H1 (cell line): ENCODE measurements around the gene FGF12. TPM values are rescaled to one million over a fixed set of nuclear protein-coding genes. Genes with fewer than 3 reads are reported as not detected.
A peak's percentile ranks its signal among the peaks of the same experiment; 100 is the strongest.

ENCODE experiments used
- CTCF ChIA-PET: fragments of 300-600 bp; sonication (Branson Sonifier 250); formaldehyde crosslinking; loops from one replicate; lab custom pipeline; 2021; ENCODE audit not compliant: partially characterized antibody; lab: Charles Lee
- POLR2A ChIA-PET: fragments of 300-600 bp; sonication (Branson Sonifier 250); formaldehyde crosslinking; loops from one replicate; lab custom pipeline; 2021; ENCODE audit warnings: inconsistent platforms; ENCODE audit not compliant: partially characterized antibody; lab: Charles Lee
- DNase-seq, 2 experiments: peaks; one replicate each; pipeline versions ENCODE4 v3.0.0 to v3.0.0-alpha.2; 2010 to 2022; ENCODE audit warnings: low spot score in 2 of 2, low read depth in 1 of 2, mixed read lengths in 1 of 2
- FAIRE-seq: peaks from 2 replicates; lab custom pipeline; 2011; peaks lifted over from hg19 to GRCh38; lab: Jason Lieb, UNC
- H2AFZ ChIP-seq: 2 replicates; pipeline ENCODE4 v1.8.1; 2012; ENCODE audit warnings: low read length, inconsistent platforms
- H2AK5ac ChIP-seq: 2 replicates; pipeline ENCODE4 v1.6.1; 2013; ENCODE audit warnings: low read depth, low read length
- H2BK120ac ChIP-seq: replicated peaks from 2 replicates; pipeline ENCODE3; 2013; ENCODE audit warnings: low read depth, low read length, inconsistent platforms
- H2BK12ac ChIP-seq: 2 replicates; pipeline ENCODE4 v1.6.1; 2013; ENCODE audit warnings: low read depth, low read length
- H2BK15ac ChIP-seq: 2 replicates; pipeline ENCODE4 v1.6.1; 2013; ENCODE audit warnings: low read length
- H2BK20ac ChIP-seq: 2 replicates; pipeline ENCODE4 v1.6.1; 2013; ENCODE audit warnings: low read length
- H2BK5ac ChIP-seq: 2 replicates; pipeline ENCODE4 v1.6.1; 2013; ENCODE audit warnings: low read depth, low read length
- H3K14ac ChIP-seq: 2 replicates; pipeline ENCODE4 v1.6.1; 2013; ENCODE audit warnings: inconsistent platforms; ENCODE audit not compliant: insufficient read length
- H3K18ac ChIP-seq: 2 replicates; pipeline ENCODE4 v1.6.1; 2013; ENCODE audit warnings: low read length; ENCODE audit errors: extremely low read depth
- H3K23ac ChIP-seq: 2 replicates; pipeline ENCODE4 v1.6.1; 2013; ENCODE audit warnings: inconsistent platforms; ENCODE audit not compliant: insufficient read length
- H3K23me2 ChIP-seq: 2 replicates; pipeline ENCODE4 v1.6.1; 2013; ENCODE audit warnings: low read depth, low read length
- H3K27ac ChIP-seq: 2 replicates; pipeline ENCODE4 v1.6.1; 2011; ENCODE audit warnings: low read depth, low read length, inconsistent platforms
- H3K27me3 ChIP-seq, 4 experiments: replicated peaks in 1 of 4; 1 replicate in 1 of 4; 2 replicates in 3 of 4; pipeline versions ENCODE4 v1.6.1 to v1.8.1; 2011 to 2013; ENCODE audit warnings: low read length in 3 of 4, mild to moderate bottlenecking in 3 of 4, inconsistent platforms in 2 of 4, mixed read lengths in 2 of 4, moderate library complexity in 1 of 4; ENCODE audit not compliant: control insufficient read depth in 3 of 4, insufficient read depth in 3 of 4; ENCODE audit errors: extremely low read depth in 1 of 4
- H3K36me3 ChIP-seq, 4 experiments: 2 replicates each; pipeline versions ENCODE4 v1.6.1 to v1.8.1; 2011 to 2013; ENCODE audit warnings: mild to moderate bottlenecking in 4 of 4, low read length in 3 of 4, moderate library complexity in 2 of 4, control low read depth in 1 of 4, inconsistent platforms in 1 of 4; ENCODE audit not compliant: insufficient read depth in 4 of 4, control insufficient read depth in 2 of 4
- H3K4ac ChIP-seq: replicated peaks from 2 replicates; pipeline ENCODE3; 2013; ENCODE audit warnings: low read length, low read depth, mixed read lengths, inconsistent platforms; ENCODE audit not compliant: insufficient read length
- H3K4me1 ChIP-seq, 4 experiments: replicated peaks in 1 of 4; 1 replicate in 1 of 4; 2 replicates in 3 of 4; pipeline versions ENCODE4 v1.6.1 to v1.8.1; 2011 to 2013; ENCODE audit warnings: low read length in 3 of 4, inconsistent platforms in 2 of 4, mixed read lengths in 1 of 4; ENCODE audit not compliant: insufficient read depth in 4 of 4, control insufficient read depth in 3 of 4
- H3K4me2 ChIP-seq, 2 experiments: 2 replicates each; pipeline versions ENCODE4 v1.6.1 to v1.8.1; 2011 to 2013; ENCODE audit warnings: low read depth in 2 of 2, low read length in 2 of 2, control low read depth in 1 of 2, inconsistent platforms in 1 of 2, mild to moderate bottlenecking in 1 of 2; ENCODE audit not compliant: insufficient read depth in 1 of 2
- H3K4me3 ChIP-seq, 4 experiments: fragments of 200-600, 300-600 bp in 1 of 4; sonication (generic), shearing (Covaris generic), sonication (Bioruptor Twin) in 1 of 4; 2 replicates each; pipeline versions ENCODE4 v1.5.1 to v1.8.1; 2011 to 2016; ENCODE audit warnings: low read length in 4 of 4, low read depth in 3 of 4, control low read depth in 2 of 4, inconsistent platforms in 2 of 4, mild to moderate bottlenecking in 2 of 4, mixed read lengths in 1 of 4, moderate library complexity in 1 of 4; ENCODE audit not compliant: insufficient read depth in 2 of 4; ENCODE audit errors: extremely low read depth in 1 of 4
- H3K56ac ChIP-seq: replicated peaks from 2 replicates; pipeline ENCODE3; 2013; ENCODE audit warnings: low read depth, mild to moderate bottlenecking, mixed read lengths, low read length, inconsistent platforms; ENCODE audit not compliant: insufficient read length
- H3K79me1 ChIP-seq: 2 replicates; pipeline ENCODE4 v1.6.1; 2013; ENCODE audit warnings: low read depth, low read length, control low read depth
- H3K79me2 ChIP-seq, 2 experiments: 2 replicates each; pipeline versions ENCODE4 v1.6.1 to v1.8.1; 2012 to 2013; ENCODE audit warnings: low read length in 2 of 2, mild to moderate bottlenecking in 2 of 2, inconsistent platforms in 1 of 2; ENCODE audit not compliant: insufficient read depth in 2 of 2, control insufficient read depth in 1 of 2
- H3K9ac ChIP-seq, 4 experiments: replicated peaks in 1 of 4; 1 replicate in 1 of 4; 2 replicates in 3 of 4; pipeline versions ENCODE4 v1.6.1 to v1.8.1; 2011 to 2013; ENCODE audit warnings: low read depth in 3 of 4, low read length in 3 of 4, control low read depth in 2 of 4, mild to moderate bottlenecking in 2 of 4, moderate library complexity in 2 of 4, inconsistent platforms in 1 of 4; ENCODE audit errors: extremely low read depth in 1 of 4
- H3K9me3 ChIP-seq, 2 experiments: 2 replicates each; pipeline versions ENCODE4 v1.6.1 to v1.8.1; 2012 to 2013; ENCODE audit warnings: mild to moderate bottlenecking in 2 of 2, moderate library complexity in 2 of 2, control low read depth in 1 of 2, inconsistent platforms in 1 of 2, low read depth in 1 of 2, low read length in 1 of 2, mixed read lengths in 1 of 2; ENCODE audit not compliant: insufficient read depth in 2 of 2
- H4K20me1 ChIP-seq, 2 experiments: replicated peaks in 1 of 2; 2 replicates each; pipeline versions ENCODE3 to v1.8.1; 2011 to 2013; ENCODE audit warnings: inconsistent platforms in 2 of 2, low read length in 2 of 2, mild to moderate bottlenecking in 1 of 2; ENCODE audit not compliant: insufficient read depth in 2 of 2, control insufficient read depth in 1 of 2
- H4K5ac ChIP-seq: 2 replicates; pipeline ENCODE4 v1.6.1; 2013; ENCODE audit warnings: low read length, low read depth, mixed read lengths, inconsistent platforms; ENCODE audit not compliant: insufficient read length
- H4K8ac ChIP-seq: 2 replicates; pipeline ENCODE4 v1.8.0; 2013; ENCODE audit warnings: mild to moderate bottlenecking, moderate library complexity, low read length, inconsistent platforms; ENCODE audit not compliant: insufficient read depth; ENCODE audit errors: extremely low read depth
- H4K91ac ChIP-seq: replicated peaks from 2 replicates; pipeline ENCODE3; 2013; ENCODE audit warnings: low read length, mixed read lengths, inconsistent platforms; ENCODE audit not compliant: insufficient read length
- BCL11A ChIP-seq, 2 experiments: IDR thresholded peaks; one replicate each; pipeline ENCODE4 v1.6.1; 2011; ENCODE audit warnings: low read depth in 2 of 2, low read length in 2 of 2, mild to moderate bottlenecking in 2 of 2
- BRCA1 ChIP-seq: IDR thresholded peaks from 2 replicates; pipeline ENCODE4 v1.6.1; 2012; ENCODE audit warnings: low read depth, low read length, improper control_type of control experiment
- EP300 ChIP-seq, 2 experiments: IDR thresholded peaks; 1 replicate in 1 of 2; 2 replicates in 1 of 2; pipeline ENCODE4 v1.6.1; 2011 to 2012; ENCODE audit warnings: low read depth in 2 of 2, low read length in 2 of 2, mild to moderate bottlenecking in 2 of 2, borderline replicate concordance in 1 of 2, inconsistent platforms in 1 of 2, moderate library complexity in 1 of 2
- FOSL1 ChIP-seq: IDR thresholded peaks from 2 replicates; pipeline ENCODE4 v1.6.1; 2011; ENCODE audit warnings: mild to moderate bottlenecking, low read depth, low read length, moderate library complexity; ENCODE audit not compliant: insufficient read depth
- POLR2A ChIP-seq, 2 experiments: IDR thresholded peaks; 1 replicate in 1 of 2; 2 replicates in 1 of 2; pipeline ENCODE4 v1.6.1; 2011; ENCODE audit warnings: low read depth in 2 of 2, low read length in 2 of 2, mild to moderate bottlenecking in 2 of 2; ENCODE audit errors: control extremely low read depth in 1 of 2
- SAP30 ChIP-seq: fragments of 300-600 bp; sonication (generic); IDR thresholded peaks from 2 replicates; pipeline ENCODE4 v1.7.1; 2012; ENCODE audit warnings: low read length, moderate library complexity, mild to moderate bottlenecking, inconsistent platforms; ENCODE audit not compliant: insufficient read depth, insufficient replicate concordance
- SP1 ChIP-seq: IDR thresholded peaks from 2 replicates; pipeline ENCODE4 v1.6.1; 2011; ENCODE audit warnings: low read depth, low read length
- SP2 ChIP-seq: IDR thresholded peaks from 2 replicates; pipeline ENCODE4 v1.6.1; 2012; ENCODE audit warnings: mild to moderate bottlenecking, low read length, inconsistent platforms
- SRF ChIP-seq: IDR thresholded peaks from 2 replicates; pipeline ENCODE4 v1.6.1; 2011; ENCODE audit warnings: mild to moderate bottlenecking, low read depth, low read length, moderate library complexity
- SUZ12 ChIP-seq: fragments of 200-600 bp; sonication (generic); IDR thresholded peaks from 2 replicates; pipeline ENCODE4 v1.6.1; 2012; ENCODE audit warnings: mild to moderate bottlenecking, inconsistent platforms, low read length, moderate library complexity, mixed read lengths
- WGBS, 2 experiments: shearing (Covaris generic) in 1 of 2; methylation state at CpG; one replicate each; pipeline versions ENCODE4 v1.1.6 to v1.1.7; 2013 to 2015; ENCODE audit warnings: low lambda C conversion rate in 2 of 2, mixed read lengths in 2 of 2, inconsistent platforms in 1 of 2, low coverage in 1 of 2, missing lambda C conversion rate in 1 of 2; ENCODE audit not compliant: insufficient replicate concordance in 2 of 2, insufficient coverage in 1 of 2, insufficient read length in 1 of 2; ENCODE audit errors: extremely low coverage in 1 of 2, missing lambda C conversion rate in 1 of 2; 5-methylcytosine and 5-hydroxymethylcytosine counted together
- polyA plus RNA-seq, 7 experiments: library from polyadenylated mRNA; depleted of rRNA in 3 of 7; stranded (reverse) in 5 of 7; unstranded in 2 of 7; fragments of >200 nt in 5 of 7; fragments of 200-250 nt in 2 of 7; gene quantifications; 1 replicate in 5 of 7; 2 replicates in 1 of 7; 4 replicates in 1 of 7; pipeline versions ENCODE4 v1.2.1 to v1.2.3, GENCODE V29; 2011 to 2013; ENCODE audit warnings: missing spikeins in 2 of 7, mixed read lengths in 2 of 7
- total RNA-seq: library from RNA; stranded (reverse); fragmentation: NEBNext Ultra II Directional; extraction: Animal tissue kit (Norgen Biotek cat#: 25700); gene quantifications from 2 replicates; pipeline ENCODE4 v1.2.1, GENCODE V29; 2021

FGF12 gene
- total and polyA plus RNA-seq, 2 of the 8 experiments (the other 6 are each of a cell fraction or from before 2014, with no cell fraction given): 4.1 to 16.6 TPM

GRCh38 chr3:192553707-192554106 is 173.6 kb downstream of the FGF12 start:
- no peak for TF ChIP-seq SUZ12
- TF ChIP-seq BCL11A (IDR thresholded peaks at IDR 0.05; ENCODE audit: low read depth in 2 of 2, low read length in 2 of 2): no peak
- no peak for TF ChIP-seq EP300 (IDR thresholded peaks at IDR 0.05; ENCODE audit: borderline replicate concordance in 1 of 2, low read depth in 2 of 2, low read length in 2 of 2)
- TF ChIP-seq SRF: no peak
- no peak for TF ChIP-seq FOSL1
- no peak for TF ChIP-seq POLR2A (IDR thresholded peaks at IDR 0.05; ENCODE audit: control extremely low read depth in 1 of 2, low read depth in 2 of 2, low read length in 2 of 2)
- no peak for TF ChIP-seq SAP30
- no peak for TF ChIP-seq SP1
- no peak for TF ChIP-seq SP2
- TF ChIP-seq BRCA1: no peak
- 0 out of 2 replicates have a peak overlapping the region, but pooled peaks have one; percentile 42 for H2AFZ ChIP-seq
- POLR2A ChIA-PET: no interaction called here

More at GRCh38 chr3:192553707-192554106, 173.6 kb downstream of the FGF12 start:
- 70% methylated on average over 5 of the region's 5 CpGs; no CpG with 5 or more reads in 1 of the 2 experiments for WGBS, 2 experiments
- H3K79me2 ChIP-seq: no peaks in the 10 kb centered on the region
- H3K18ac ChIP-seq: peak overlapping the region; percentile 63; the same call in 1 of the 2 replicates
- H2BK20ac ChIP-seq: no peak overlapping the region
- no peak for FAIRE-seq
- no peak overlapping the region for H4K91ac ChIP-seq
- H3K14ac ChIP-seq: no peak overlapping the region
- no peak overlapping the region for H4K5ac ChIP-seq
- no peak for DNase-seq
- no peak overlapping the region; a peak in 1 of 8 replicates for H3K4me3 ChIP-seq
- no peak overlapping the region for H3K4ac ChIP-seq
- no peak overlapping the region for H2BK12ac ChIP-seq
- 0 out of 2 replicates have a peak overlapping the region, but pooled peaks have one; percentile 21 for H2BK5ac ChIP-seq
- peak overlapping the region; percentile 13 to 33; a peak in 3 of 4 replicates for H3K4me2 ChIP-seq
- CTCF ChIA-PET: interaction anchor here (1.0 to 1.2 kb wide), 2 partner anchors 11 to 250 kb away, joined by 3 to 6 read pairs; no protein-coding TSS in a partner anchor
- no peaks in the 10 kb centered on the region for H3K79me1 ChIP-seq
- no peak overlapping the region for H2BK120ac ChIP-seq
- H3K9ac ChIP-seq: no peak overlapping the region
- H3K56ac ChIP-seq: no peak overlapping the region
- no peaks in the 10 kb centered on the region for H3K9me3 ChIP-seq
- H4K20me1 ChIP-seq: no peaks in the 10 kb centered on the region
- no peak overlapping the region for H3K23ac ChIP-seq
- no peaks in the 10 kb centered on the region for H3K36me3 ChIP-seq
- no peaks in the 10 kb centered on the region for H3K23me2 ChIP-seq
- no peak overlapping the region for H4K8ac ChIP-seq
- H2BK15ac ChIP-seq: no peak overlapping the region
- H3K27me3 ChIP-seq: no peaks in the 10 kb centered on the region
- H3K27ac ChIP-seq: no peak overlapping the region
- H3K4me1 ChIP-seq: peaks cover 0 to 3% (median 0%) of the 10 kb centered on the region in 4 experiments; a peak in 1 of 7 replicates
- H2AK5ac ChIP-seq: no peak overlapping the region
